Sigmoid colon (tissue), 4 donors: ENCODE measurements around the gene KCNQ1OT1.

Source experiments
- CTCF ChIP-seq, 4 experiments: fragments of 450-650 bp in 3 of 4; fragments of 200-600 bp in 1 of 4; IDR thresholded peaks; one replicate each; pipeline ENCODE4 v1.5.1; 2016 to 2019; ENCODE audit warnings: antibody characterized with exemption in 4 of 4, mild to moderate bottlenecking in 3 of 4, moderate library complexity in 2 of 4
- EP300 ChIP-seq, 4 donors: sonication (generic); formaldehyde crosslinking; IDR thresholded peaks; one replicate each; pipeline ENCODE4 v1.6.1; 2017; ENCODE audit warnings: antibody characterized with exemption in 4 of 4
- POLR2A ChIP-seq, 2 donors: fragments of 450-650 bp; IDR thresholded peaks; one replicate each; pipeline ENCODE4 v1.6.1; 2016; ENCODE audit warnings: antibody characterized with exemption in 2 of 2, mild to moderate bottlenecking in 2 of 2, moderate library complexity in 2 of 2
- POLR2AphosphoS5 ChIP-seq, 4 donors: sonication (generic); formaldehyde crosslinking; IDR thresholded peaks; one replicate each; pipeline ENCODE4 v1.6.1; 2017; ENCODE audit warnings: antibody characterized with exemption in 4 of 4

GRCh38 chr11:2647953-2648352 is 51.8 kb downstream of the KCNQ1OT1 start:
- TF ChIP-seq POLR2AphosphoS5 (IDR thresholded peaks at IDR 0.05) = no peak
- TF ChIP-seq CTCF (IDR thresholded peaks at IDR 0.05) = no peak
- no peak for TF ChIP-seq POLR2A (IDR thresholded peaks at IDR 0.05)
- TF ChIP-seq EP300 (IDR thresholded peaks at IDR 0.05) = no peak
